Activated CD8-positive, alpha-beta T cell treated with anti-CD3 and anti-CD28 coated beads, Interleukin-2, amount 10 ng/mL, durations not matched to agents 7 days and 5 days (primary cell): Measurements from ENCODE around the gene TTL. TPM values are rescaled to one million over a fixed set of nuclear protein-coding genes. Genes with fewer than 3 reads are reported as not detected.
"Not testable (repeated sequence)": the region's sequence is repeated elsewhere in the genome, so short reads cannot be mapped to it uniquely, and the experiment has no call there.

Experiments
- ATAC-seq: fragments of 150-1000 bp; cut with Tn5 transposase; one replicate; pipeline ENCODE4 v1.10.0; 2021; ENCODE audit warnings: moderate library complexity
- CTCF ChIA-PET: fragments of 350-600 bp; sonication (Branson Sonifier 250); formaldehyde crosslinking; loops from one replicate; lab custom pipeline; 2021; ENCODE audit warnings: antibody characterized with exemption; lab: Charles Lee
- POLR2A ChIA-PET: fragments of 350-600 bp; sonication (Branson Sonifier 250); formaldehyde crosslinking; loops from one replicate; lab custom pipeline; 2021; ENCODE audit warnings: antibody characterized with exemption; lab: Charles Lee
- DNase-seq: peaks from one replicate; pipeline ENCODE4 v3.0.0-alpha.2; 2020
- H3K27ac Mint-ChIP-seq: one replicate; pipeline ENCODE4 v1.8.0; 2021; ENCODE audit warnings: mild to moderate bottlenecking, mixed read lengths
- H3K27me3 Mint-ChIP-seq: one replicate; pipeline ENCODE4 v1.8.0; 2021; ENCODE audit warnings: low read depth, mixed read lengths
- H3K36me3 Mint-ChIP-seq: one replicate; pipeline ENCODE4 v1.8.0; 2021; ENCODE audit warnings: low read depth, mixed read lengths
- H3K4me1 Mint-ChIP-seq: one replicate; pipeline ENCODE4 v1.8.0; 2021; ENCODE audit warnings: low read depth, mixed read lengths
- H3K4me3 Mint-ChIP-seq: one replicate; pipeline ENCODE4 v1.8.0; 2021; ENCODE audit warnings: mild to moderate bottlenecking, mixed read lengths
- H3K9me3 Mint-ChIP-seq: one replicate; pipeline ENCODE4 v1.8.0; 2022; ENCODE audit warnings: mixed read lengths; ENCODE audit not compliant: insufficient read depth
- total RNA-seq, 2 experiments: library from RNA; stranded (reverse); gene quantifications; one replicate each; pipeline ENCODE4 v1.2.3, GENCODE V29; 2021

Gene TTL
- 10 to 100 TPM; 36.0 to 37.6 TPM for total RNA-seq

DNA sequence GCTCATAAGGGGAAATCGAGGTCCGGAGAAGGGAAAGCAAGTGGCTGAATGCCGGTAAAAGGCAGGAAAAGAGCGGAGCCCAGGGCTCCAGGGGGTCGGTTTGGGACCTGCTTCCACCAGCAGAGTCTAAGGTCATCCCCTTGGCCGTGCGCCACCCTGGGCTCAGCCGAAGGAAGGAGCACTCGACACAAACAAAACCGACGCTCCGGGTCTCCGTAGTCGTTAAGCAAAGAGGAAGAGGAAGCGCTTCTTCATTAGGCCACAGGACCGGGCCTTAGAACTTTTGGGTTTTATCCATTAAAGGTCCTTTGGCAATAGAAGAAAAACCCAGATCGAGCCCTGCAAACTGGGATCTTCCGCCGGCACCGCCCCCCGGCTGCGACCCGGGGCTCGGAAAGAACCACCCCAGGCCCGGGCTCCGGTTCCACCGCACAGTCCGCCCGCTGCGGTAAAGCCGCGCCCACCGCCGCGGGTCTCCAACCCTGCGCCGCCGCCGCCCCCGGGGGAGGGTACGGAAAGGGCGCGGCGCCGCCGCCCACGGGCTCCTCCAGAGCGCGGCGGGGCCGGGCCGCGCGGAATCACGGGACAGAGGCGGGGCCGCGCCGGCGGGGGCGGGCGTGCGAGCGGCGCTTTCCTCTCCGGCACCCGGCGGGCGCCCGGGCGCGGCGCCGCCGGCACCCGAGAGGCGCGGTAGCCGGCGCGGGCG, at the start of gene TTL:
Gene TTL (plus strand): TSS at position 629 of the 706 bp plus-strand sequence. CDS start 189 bp downstream, outside the sequence.
- peaks cover 2% of the 10 kb centered on the region for H3K27me3 Mint-ChIP-seq
- ATAC-seq (peak; percentile 82), DNase-seq (peak; percentile 75)
- H3K4me3 Mint-ChIP-seq, result peak within 1 kb of the TSS; percentile 96
- no peaks in the 10 kb centered on the region for H3K9me3 Mint-ChIP-seq
- peaks cover 24% of the 10 kb centered on the region for H3K4me1 Mint-ChIP-seq
- POLR2A ChIA-PET, result interaction anchor here (0.6 kb wide), 1 partner anchor 76 kb away, joined by 4 read pairs; no protein-coding TSS in a partner anchor
- peak within 1 kb of the TSS; percentile 87 for H3K27ac Mint-ChIP-seq
- H3K36me3 Mint-ChIP-seq, result peaks cover 21% of the 10 kb centered on the region
- CTCF ChIA-PET, result interaction anchor here (0.9 to 2.7 kb wide), 9 partner anchors 10 to 248 kb away, joined by 3 to 29 read pairs (median 5); partner anchors contain the start of genes CHCHD5 and ZC3H8

DNA sequence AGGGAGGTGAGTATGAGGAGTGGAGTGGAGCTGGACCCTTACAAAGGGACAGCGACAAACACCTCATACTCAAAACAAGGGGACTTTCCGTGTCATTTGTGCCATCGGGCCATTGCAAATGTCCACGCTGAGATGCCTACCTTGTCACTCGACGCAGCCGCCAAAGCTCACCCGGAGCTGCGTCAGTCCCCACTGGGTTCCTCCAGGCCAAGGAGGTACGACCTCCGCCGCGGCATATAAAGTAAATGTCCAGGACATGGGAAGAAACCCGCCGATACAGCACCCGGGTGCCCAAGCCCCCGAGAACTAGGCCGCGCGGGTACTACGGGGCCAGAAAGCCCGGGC, 49.6 kb upstream of the TTL start:
- Mint-ChIP-seq H3K4me3 (peak overlapping the region; percentile 80), H3K27ac (peak overlapping the region; percentile 81), H3K4me1 (peaks cover 18% of the 10 kb centered on the region)
- CTCF ChIA-PET, result interaction anchor here (1.6 kb wide), 1 partner anchor 311 kb away, joined by 5 read pairs; no protein-coding TSS in a partner anchor
- DNase-seq, ATAC-seq, H3K36me3 Mint-ChIP-seq, H3K9me3 Mint-ChIP-seq, POLR2A ChIA-PET, H3K27me3 Mint-ChIP-seq: not testable (repeated sequence)

DNA sequence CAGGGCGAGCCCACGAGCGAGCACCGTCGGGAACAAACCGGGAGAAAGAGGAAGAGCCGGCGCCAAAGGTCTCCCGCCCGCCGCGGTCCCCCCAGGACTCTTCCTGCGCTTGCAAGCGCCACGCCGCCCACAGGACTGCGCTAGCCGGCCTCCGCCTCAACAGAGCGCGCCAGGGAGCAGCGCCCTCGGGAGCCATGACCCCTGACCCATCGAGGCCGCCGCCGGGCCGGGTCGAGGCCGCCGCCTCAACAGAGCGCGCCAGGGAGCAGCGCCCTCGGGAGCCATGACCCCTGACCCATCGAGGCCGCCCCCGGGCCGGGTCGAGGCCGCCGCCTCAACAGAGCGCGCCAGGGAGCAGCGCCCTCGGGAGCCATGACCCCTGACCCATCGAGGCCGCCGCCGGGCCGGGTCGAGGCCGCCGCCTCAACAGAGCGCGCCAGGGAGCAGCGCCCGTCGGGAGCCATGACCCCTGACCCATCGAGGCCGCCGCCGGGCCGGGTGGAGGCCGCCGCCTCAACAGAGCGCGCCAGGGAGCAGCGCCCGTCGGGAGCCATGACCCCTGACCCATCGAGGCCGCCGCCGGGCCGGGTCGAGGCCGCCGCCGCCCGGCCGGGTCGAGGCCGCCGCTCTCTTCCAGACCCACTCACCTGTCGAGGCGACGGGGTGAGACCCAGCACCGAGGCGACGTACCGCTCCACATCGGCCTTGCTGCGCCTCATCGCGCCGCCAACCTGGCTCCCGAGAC, 49.0 kb upstream of the TTL start:
- CTCF ChIA-PET, result interaction anchor here (0.6 to 1.6 kb wide), 2 partner anchors 173 to 311 kb away, joined by 3 to 5 read pairs; no protein-coding TSS in a partner anchor
- H3K27me3 Mint-ChIP-seq, POLR2A ChIA-PET, ATAC-seq, H3K36me3 Mint-ChIP-seq, H3K9me3 Mint-ChIP-seq: not testable (repeated sequence)
- Mint-ChIP-seq H3K4me1 (peaks cover 18% of the 10 kb centered on the region), H3K27ac (peak overlapping the region; percentile 81), H3K4me3 (peak overlapping the region; percentile 80)
- DNase-seq, result peak; percentile 32

DNA sequence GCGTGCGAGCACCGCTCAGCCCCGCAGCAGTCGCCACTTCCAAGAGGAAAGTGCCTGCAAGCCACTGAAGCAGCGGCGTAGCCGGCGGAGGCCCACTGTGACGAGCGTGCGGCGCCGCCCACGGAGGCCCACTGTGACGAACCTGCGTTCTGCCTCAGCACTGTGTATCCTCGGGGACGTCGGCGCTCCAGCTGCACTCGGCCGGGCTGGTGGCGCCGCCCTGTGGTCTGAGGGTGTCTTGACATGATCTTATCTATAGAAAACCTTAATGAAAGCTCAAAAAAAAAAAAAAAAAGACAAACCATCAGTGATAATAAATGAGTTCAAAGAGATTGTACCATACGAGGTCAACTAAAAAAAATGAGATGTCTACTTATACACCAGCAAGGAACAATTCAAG, 48.5 kb upstream of the TTL start, which contains the start of gene RGPD8:
Gene RGPD8 (minus strand): TSS at position 166 of the 400 bp plus-strand sequence. CDS start 192 bp downstream, outside the sequence.
- H3K9me3 Mint-ChIP-seq, POLR2A ChIA-PET, H3K36me3 Mint-ChIP-seq, H3K27me3 Mint-ChIP-seq: not testable (repeated sequence)
- CTCF ChIA-PET, result interaction anchor here (0.6 kb wide), 1 partner anchor 173 kb away, joined by 3 read pairs; no protein-coding TSS in a partner anchor
- peaks cover 18% of the 10 kb centered on the region for H3K4me1 Mint-ChIP-seq
- peak; percentile 94 for DNase-seq
- H3K27ac Mint-ChIP-seq, result peak within 1 kb of the TSS; percentile 81
- peak within 1 kb of the TSS; percentile 80 for H3K4me3 Mint-ChIP-seq
- peak; percentile 100 for ATAC-seq

DNA sequence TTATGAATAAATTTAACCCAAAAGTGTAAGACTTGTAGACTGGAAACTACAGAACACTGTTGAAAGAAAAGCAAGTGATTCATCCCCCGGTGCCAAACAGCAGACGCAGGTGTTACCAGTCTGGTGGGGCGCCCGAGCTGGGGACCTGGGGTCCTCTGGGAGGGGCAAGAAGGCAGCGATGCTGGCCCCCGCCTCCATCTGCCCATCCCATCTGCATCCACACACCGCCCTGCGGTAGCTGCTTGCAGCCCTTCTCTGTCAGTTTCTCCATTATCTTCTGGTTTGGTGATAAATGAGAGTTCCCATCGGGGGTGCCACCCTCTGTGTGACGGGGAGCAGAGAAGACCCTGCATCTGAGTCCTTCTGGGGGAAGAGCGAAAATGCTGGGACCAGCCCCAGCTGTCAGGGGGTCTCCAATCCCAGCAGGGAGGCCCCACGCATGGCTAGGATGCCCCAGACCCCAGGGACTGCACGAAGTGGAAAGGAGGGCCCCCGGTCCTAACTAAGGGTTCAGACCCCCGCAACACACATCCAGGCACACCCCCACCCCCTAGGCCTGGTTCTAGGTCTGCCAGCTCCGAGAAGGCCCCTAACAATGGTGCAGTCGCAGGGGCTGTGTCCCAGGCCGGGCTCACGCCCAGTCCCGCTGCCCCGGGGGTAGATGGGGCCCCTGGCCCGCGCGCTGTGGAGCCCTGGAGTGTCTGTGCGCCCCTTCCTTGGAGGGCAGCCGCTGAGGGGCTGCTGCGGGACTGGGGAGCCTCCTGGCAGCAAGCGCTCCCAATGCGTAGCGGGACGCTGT, 47.8 kb upstream of the TTL start:
- Mint-ChIP-seq H3K9me3 (no peaks in the 10 kb centered on the region), H3K4me3 (no peak overlapping the region), H3K36me3 (no peaks in the 10 kb centered on the region), H3K4me1 (peaks cover 18% of the 10 kb centered on the region), H3K27me3 (peaks cover 5% of the 10 kb centered on the region), H3K27ac (no peak overlapping the region)
- POLR2A ChIA-PET, result no interaction called here
- DNase-seq, result no peak
- CTCF ChIA-PET, result interaction anchor here (1.0 kb wide), 1 partner anchor 313 kb away, joined by 3 read pairs; no protein-coding TSS in a partner anchor
- no peak for ATAC-seq

DNA sequence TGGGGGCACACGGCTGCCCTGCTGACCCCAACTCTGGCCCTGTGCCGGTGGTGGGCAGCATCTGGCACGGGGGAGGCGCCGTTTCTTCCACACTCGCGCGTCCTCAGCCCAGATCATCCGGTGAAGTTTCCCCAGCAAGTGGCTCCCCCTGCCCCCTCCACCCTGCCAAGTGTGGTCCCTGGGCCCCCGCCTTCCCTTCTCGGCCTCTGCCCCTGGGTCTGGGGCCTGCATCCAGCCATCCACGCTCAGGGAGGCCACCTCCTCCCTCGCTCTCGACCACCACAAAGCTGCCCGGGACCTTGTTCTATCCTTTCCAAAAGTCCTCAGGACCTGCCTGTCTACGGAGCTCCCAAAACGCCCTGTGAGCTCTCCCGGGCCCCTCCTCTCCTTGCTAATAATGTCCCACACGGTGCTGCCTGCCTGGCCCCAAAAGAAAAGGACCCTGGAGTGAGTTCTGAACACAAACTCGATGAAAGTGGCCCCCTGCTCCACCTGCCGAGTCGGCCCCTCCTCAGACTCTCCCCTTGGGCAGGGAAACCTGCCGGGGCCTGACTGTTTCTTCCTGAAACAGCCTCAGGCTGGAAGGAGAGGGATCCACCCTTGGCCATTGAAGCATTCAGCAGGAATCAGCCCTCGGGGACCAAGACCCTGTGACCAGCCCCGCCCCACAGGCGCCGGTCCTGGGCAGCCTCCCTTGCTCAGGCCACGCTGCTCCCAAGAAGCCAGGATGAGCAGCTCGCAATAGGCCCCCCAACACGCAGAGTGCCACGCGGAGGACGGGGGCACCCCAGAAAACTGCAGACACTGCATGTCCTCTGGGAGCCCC, 46.9 kb upstream of the TTL start:
- POLR2A ChIA-PET, H3K36me3 Mint-ChIP-seq, H3K27me3 Mint-ChIP-seq, H3K9me3 Mint-ChIP-seq, H3K4me3 Mint-ChIP-seq, DNase-seq, H3K27ac Mint-ChIP-seq, ATAC-seq: not testable (repeated sequence)
- peaks cover 17% of the 10 kb centered on the region for H3K4me1 Mint-ChIP-seq
- CTCF ChIA-PET, result interaction anchor here (1.0 kb wide), 1 partner anchor 314 kb away, joined by 3 read pairs; no protein-coding TSS in a partner anchor

DNA sequence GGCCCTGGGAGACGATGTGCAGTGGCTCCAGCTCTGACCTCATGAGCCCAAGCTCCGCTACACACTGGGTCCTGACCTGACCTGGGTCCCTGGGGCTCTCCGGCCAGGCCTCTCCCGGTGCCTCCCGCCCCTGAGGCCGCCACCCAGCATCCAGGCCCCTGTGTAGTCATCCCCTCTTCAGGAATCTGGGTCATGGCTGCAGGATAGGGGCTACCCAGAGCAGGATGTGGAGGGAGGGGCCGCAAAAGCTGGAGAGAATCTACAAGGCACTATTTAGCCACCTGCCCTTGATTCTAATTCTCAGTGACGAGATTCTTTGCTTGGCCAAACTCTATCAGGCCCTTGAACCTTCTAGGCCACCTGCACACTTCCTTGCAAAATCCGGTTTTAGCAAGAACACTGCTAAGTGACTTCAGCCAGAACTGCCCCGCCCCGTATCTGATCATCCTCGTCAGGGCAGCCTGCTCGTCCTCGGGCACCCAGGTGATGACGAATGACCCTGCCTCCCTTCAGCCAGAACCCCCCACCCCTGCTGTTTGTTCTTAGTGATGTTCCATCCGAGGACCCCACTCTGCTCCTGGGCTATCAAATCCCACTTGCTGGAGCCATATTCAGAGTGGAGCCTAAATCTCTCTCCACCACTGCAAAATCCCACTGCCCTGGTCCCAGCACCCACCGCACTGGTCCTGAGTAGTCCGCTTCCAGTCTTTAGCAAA, 46.1 kb upstream of the TTL start:
- peaks cover 15% of the 10 kb centered on the region for H3K4me1 Mint-ChIP-seq
- H3K27me3 Mint-ChIP-seq, H3K9me3 Mint-ChIP-seq, CTCF ChIA-PET, H3K4me3 Mint-ChIP-seq, POLR2A ChIA-PET, H3K36me3 Mint-ChIP-seq, H3K27ac Mint-ChIP-seq, ATAC-seq, DNase-seq: not testable (repeated sequence)

DNA sequence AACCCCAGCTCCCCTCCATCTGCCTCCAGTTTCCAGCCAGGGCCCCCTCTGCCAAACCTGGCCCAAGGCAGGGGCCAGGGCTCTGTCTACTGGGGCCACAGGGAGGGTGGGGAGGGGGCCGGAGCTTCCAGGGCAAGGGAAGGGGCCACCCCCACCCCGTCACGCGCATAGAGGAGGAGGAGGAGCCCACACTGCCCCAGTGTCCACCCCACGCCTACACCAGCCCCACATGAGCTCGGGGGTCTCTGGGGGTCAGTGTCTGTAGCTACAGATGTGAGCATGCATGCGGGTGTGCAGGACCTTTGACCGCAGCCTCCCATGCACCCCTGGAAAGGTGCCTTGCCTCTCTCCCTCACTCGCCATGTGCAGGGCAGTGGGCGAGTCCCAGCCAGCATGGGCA, 45.0 kb upstream of the TTL start:
- H3K36me3 Mint-ChIP-seq, DNase-seq, H3K27me3 Mint-ChIP-seq, H3K27ac Mint-ChIP-seq, ATAC-seq, H3K9me3 Mint-ChIP-seq, CTCF ChIA-PET, POLR2A ChIA-PET, H3K4me3 Mint-ChIP-seq: not testable (repeated sequence)
- peaks cover 12% of the 10 kb centered on the region for H3K4me1 Mint-ChIP-seq

DNA sequence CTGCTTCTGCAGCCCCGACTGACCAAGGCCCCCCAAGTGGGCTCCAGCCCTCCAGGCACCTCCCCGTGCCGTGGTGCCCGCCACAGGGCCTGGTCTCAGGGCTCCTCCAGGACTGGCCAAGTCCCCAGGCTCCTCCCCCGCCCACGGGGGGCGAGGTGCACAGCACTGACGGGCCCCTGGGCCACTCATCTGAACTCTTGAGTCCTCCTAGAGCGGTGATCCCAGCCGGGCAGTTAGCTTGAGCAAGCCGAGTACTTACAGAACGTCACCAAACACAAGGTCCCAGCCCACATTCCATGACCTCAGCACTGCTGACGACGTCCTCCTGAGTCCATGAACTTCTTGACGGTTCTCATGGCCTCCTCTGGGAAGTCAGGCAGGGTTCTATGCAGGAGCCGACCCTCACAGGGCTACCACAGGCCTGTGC, 44.5 kb upstream of the TTL start:
- CTCF ChIA-PET, H3K4me3 Mint-ChIP-seq, ATAC-seq, H3K9me3 Mint-ChIP-seq, DNase-seq, POLR2A ChIA-PET, H3K27ac Mint-ChIP-seq, H3K36me3 Mint-ChIP-seq: not testable (repeated sequence)
- Mint-ChIP-seq H3K27me3 (peaks cover 13% of the 10 kb centered on the region), H3K4me1 (peaks cover 11% of the 10 kb centered on the region)

DNA sequence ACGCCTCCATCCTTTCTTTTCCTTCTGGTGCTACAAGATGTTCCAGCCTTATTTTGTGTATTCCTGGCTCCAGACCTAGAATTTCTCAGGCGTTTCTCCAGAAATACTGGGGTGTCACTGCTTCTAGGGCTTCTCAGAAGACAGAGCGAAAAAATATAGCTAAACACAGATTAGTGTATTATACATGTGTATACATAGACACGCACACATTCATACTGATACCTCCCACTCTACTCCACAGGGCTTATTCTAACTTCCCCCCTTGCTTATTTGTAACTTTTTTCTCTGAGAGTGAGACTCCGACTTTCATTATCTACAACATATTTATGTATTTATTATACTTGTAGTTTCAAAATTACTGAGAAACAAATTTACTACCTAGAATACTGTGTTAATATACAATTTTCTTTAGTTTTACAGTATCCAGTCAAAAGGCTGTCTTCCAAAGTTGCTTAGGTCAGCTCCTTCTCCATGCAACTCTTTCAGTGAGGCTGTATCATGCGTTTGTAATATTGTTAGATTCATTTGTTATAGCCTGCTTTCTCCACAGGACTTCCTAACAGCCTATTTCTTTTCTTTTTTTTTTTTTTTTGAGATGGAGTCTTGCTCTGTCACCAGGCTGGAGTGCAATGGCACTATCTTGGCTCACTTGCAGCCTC, 43.2 kb upstream of the TTL start:
- POLR2A ChIA-PET, result interaction anchor here (0.6 kb wide), 1 partner anchor 256 kb away, joined by 3 read pairs; no protein-coding TSS in a partner anchor
- not testable (repeated sequence) for H3K4me1 Mint-ChIP-seq

More for the DNA sequence above, 43.2 kb upstream of the TTL start:
- CTCF ChIA-PET, H3K36me3 Mint-ChIP-seq, DNase-seq, H3K9me3 Mint-ChIP-seq, H3K4me3 Mint-ChIP-seq, H3K27ac Mint-ChIP-seq, ATAC-seq: not testable (repeated sequence)
- H3K27me3 Mint-ChIP-seq, result peaks cover 16% of the 10 kb centered on the region
